ENCODE results near the gene KCNJ9. TPM values are rescaled to one million over a fixed set of nuclear protein-coding genes. Genes with fewer than 3 reads are reported as not detected.

The KCNJ9 gene
- total and polyA plus RNA-seq, 2 of the 4 experiments (the other 2 are of a cell fraction): not detected

DNA sequence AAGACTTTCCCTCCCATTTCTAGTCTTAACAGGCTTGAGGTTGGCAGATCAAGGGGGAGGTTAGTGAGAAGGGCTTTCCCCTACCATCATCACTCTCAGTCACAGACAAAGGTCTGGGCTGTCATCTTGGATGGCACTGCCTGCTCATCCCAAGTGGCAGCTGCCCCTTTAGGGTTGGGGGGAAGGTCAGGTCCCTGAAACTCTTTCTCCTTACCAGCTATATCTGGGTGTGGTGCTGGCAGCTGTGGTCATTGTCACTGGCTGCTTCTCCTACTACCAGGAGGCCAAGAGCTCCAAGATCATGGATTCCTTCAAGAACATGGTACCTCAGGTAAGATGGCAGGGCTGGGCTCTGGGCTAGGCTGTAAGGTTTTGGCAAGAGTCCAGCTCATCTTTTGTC, 42.4 kb downstream of the KCNJ9 start:
- Histone ChIP-seq H4K20me1 (ENCODE audit: insufficient read depth, low read length) (no peaks in the 10 kb centered on the region), H3K9me1 (ENCODE audit: insufficient read depth, low read length) (peaks cover 26% of the 10 kb centered on the region), H3K4me2 (ENCODE audit: low read depth, low read length) (no peak overlapping the region), H4K5ac (ENCODE audit: low read depth, low read length) (peak overlapping the region; percentile 55), H3K27ac (ENCODE audit: insufficient read depth, low read length) (peak overlapping the region; percentile 43; the same call in 1 of the 2 replicates), H2BK20ac (ENCODE audit: low read depth, low read length) (peak overlapping the region; percentile 90), H3K4me3 (ENCODE audit: insufficient read depth, low read depth, low read length) (no peak overlapping the region), H3K27me3 (ENCODE audit: control insufficient read depth, insufficient read depth, low read length) (peaks cover 2% of the 10 kb centered on the region), H3K4me1 (ENCODE audit: control insufficient read depth, insufficient read depth, low read length) (peaks cover 17% of the 10 kb centered on the region), H2AK5ac (ENCODE audit: low read depth, low read length) (peak overlapping the region; percentile 62), H2BK5ac (ENCODE audit: low read depth, low read length, poor library complexity, severe bottlenecking) (peak overlapping the region; percentile 49), H2BK15ac (ENCODE audit: low read depth, low read length) (peak overlapping the region; percentile 48; the same call in 2 of the 3 replicates), H3K56ac (ENCODE audit: extremely low read depth, insufficient read depth, low read length) (no peak overlapping the region), H3K36me3 (ENCODE audit: control insufficient read depth, insufficient read depth, low read length) (no peaks in the 10 kb centered on the region), H2BK120ac (ENCODE audit: low read depth, low read length) (peak overlapping the region; percentile 91), H3K18ac (ENCODE audit: low read depth, low read length) (peak overlapping the region; percentile 64; the same call in 1 of the 2 replicates), H2AK9ac (replicated peaks; ENCODE audit: low read depth, low read length, poor library complexity) (no peak overlapping the region), H3K23ac (ENCODE audit: low read depth, low read length) (peak overlapping the region; percentile 26; the same call in 1 of the 2 replicates), H3K4ac (ENCODE audit: low read depth, low read length) (peak overlapping the region; percentile 88), H3K14ac (replicated peaks; ENCODE audit: low read depth, low read length) (peak overlapping the region; percentile 55), H4K8ac (ENCODE audit: low read depth in 2 of 2, low read length in 2 of 2) (peak overlapping the region; percentile 47 to 78; a peak in 3 of 4 replicates), H2AFZ (replicated peaks; ENCODE audit: low read length, poor library complexity) (no peak overlapping the region), H3K79me1 (ENCODE audit: low read depth in 1 of 2, low read length in 2 of 2) (no peaks in the 10 kb centered on the region), H3K9ac (ENCODE audit: low read depth, low read length) (no peak overlapping the region), H4K91ac (ENCODE audit: insufficient read depth, low read depth, low read length) (peak overlapping the region; percentile 97), H3K9me3 (ENCODE audit: control insufficient read depth, insufficient read depth, low read length) (no peaks in the 10 kb centered on the region)
- ATAC-seq (ENCODE audit: low read depth) (no peak), DNase-seq (no peak)
- in situ Hi-C loops (cut with MboI; ENCODE audit: low sequenced_read_pairs): no loop called here
- ChIA-PET CTCF (interaction anchor here (1.2 to 1.9 kb wide), 3 partner anchors 21 to 45 kb away, joined by 3 to 7 read pairs (median 4); no protein-coding TSS in a partner anchor), POLR2A (ENCODE audit: unreplicated experiment) (interaction anchor here (0.5 kb wide), 1 partner anchor 27 kb away, joined by 5 read pairs; no protein-coding TSS in a partner anchor)
- dilution Hi-C loops (cut with HindIII; ENCODE audit: low sequenced_read_pairs, unreplicated experiment): no loop called here
- intact Hi-C loops (cut with micrococcal nuclease): no loop called here
- BruUV-seq (replicated peaks): no TSS peak
- TF ChIP-seq MAZ (IDR thresholded peaks at IDR 0.05; ENCODE audit: borderline replicate concordance, low read depth, low read length): no peak
- TF ChIP-seq RFX5 (IDR thresholded peaks at IDR 0.05; ENCODE audit: low read depth, low read length): no peak
- TF ChIP-seq RAD21 (IDR thresholded peaks at IDR 0.05; ENCODE audit: low read length): no peak
- TF ChIP-seq, protein P1, sequence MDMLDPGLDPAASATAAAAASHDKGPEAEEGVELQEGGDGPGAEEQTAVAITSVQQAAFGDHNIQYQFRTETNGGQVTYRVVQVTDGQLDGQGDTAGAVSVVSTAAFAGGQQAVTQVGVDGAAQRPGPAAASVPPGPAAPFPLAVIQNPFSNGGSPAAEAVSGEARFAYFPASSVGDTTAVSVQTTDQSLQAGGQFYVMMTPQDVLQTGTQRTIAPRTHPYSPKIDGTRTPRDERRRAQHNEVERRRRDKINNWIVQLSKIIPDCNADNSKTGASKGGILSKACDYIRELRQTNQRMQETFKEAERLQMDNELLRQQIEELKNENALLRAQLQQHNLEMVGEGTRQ (IDR thresholded peaks at IDR 0.05; ENCODE audit: low read depth, low read length): no peak
- no peak for TF ChIP-seq FOS (IDR thresholded peaks at IDR 0.05; ENCODE audit: low read depth, low read length)
- TF ChIP-seq SMC3 (IDR thresholded peaks at IDR 0.05; ENCODE audit: low read depth, low read length): no peak
- TF ChIP-seq CEBPB (IDR thresholded peaks at IDR 0.05; ENCODE audit: low read depth, low read length): no peak
- no peak for TF ChIP-seq CHD1 (IDR thresholded peaks at IDR 0.05; ENCODE audit: low read depth, low read length)
- TF ChIP-seq MXI1 (IDR thresholded peaks at IDR 0.05; ENCODE audit: borderline replicate concordance, low read depth, low read length): no peak
- TF ChIP-seq, protein P2, sequence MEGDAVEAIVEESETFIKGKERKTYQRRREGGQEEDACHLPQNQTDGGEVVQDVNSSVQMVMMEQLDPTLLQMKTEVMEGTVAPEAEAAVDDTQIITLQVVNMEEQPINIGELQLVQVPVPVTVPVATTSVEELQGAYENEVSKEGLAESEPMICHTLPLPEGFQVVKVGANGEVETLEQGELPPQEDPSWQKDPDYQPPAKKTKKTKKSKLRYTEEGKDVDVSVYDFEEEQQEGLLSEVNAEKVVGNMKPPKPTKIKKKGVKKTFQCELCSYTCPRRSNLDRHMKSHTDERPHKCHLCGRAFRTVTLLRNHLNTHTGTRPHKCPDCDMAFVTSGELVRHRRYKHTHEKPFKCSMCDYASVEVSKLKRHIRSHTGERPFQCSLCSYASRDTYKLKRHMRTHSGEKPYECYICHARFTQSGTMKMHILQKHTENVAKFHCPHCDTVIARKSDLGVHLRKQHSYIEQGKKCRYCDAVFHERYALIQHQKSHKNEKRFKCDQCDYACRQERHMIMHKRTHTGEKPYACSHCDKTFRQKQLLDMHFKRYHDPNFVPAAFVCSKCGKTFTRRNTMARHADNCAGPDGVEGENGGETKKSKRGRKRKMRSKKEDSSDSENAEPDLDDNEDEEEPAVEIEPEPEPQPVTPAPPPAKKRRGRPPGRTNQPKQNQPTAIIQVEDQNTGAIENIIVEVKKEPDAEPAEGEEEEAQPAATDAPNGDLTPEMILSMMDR (conservative IDR thresholded peaks at IDR 0.05; ENCODE audit: low read depth, low read length): no peak
- no peak for TF ChIP-seq MAFK (IDR thresholded peaks at IDR 0.05; ENCODE audit: low read depth, low read length)
- no peak for TF ChIP-seq POLR2A (IDR thresholded peaks at IDR 0.05; ENCODE audit: low read depth, low read length)
- TF ChIP-seq, protein P3, sequence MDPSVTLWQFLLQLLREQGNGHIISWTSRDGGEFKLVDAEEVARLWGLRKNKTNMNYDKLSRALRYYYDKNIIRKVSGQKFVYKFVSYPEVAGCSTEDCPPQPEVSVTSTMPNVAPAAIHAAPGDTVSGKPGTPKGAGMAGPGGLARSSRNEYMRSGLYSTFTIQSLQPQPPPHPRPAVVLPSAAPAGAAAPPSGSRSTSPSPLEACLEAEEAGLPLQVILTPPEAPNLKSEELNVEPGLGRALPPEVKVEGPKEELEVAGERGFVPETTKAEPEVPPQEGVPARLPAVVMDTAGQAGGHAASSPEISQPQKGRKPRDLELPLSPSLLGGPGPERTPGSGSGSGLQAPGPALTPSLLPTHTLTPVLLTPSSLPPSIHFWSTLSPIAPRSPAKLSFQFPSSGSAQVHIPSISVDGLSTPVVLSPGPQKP (IDR thresholded peaks at IDR 0.05; ENCODE audit: borderline replicate concordance, low read depth, low read length): no peak

Data from IMR-90 (cell line).